Stimulated activated CD8-positive, alpha-beta memory T cell treated with anti-CD3 and anti-CD28 coated beads, Interleukin-7, amount 100 ng/mL, for 1 hour (primary cell): ENCODE data around the gene PLD1.
"Not testable (repeated sequence)": the region's sequence is repeated elsewhere in the genome, so short reads cannot be mapped to it uniquely, and the experiment has no call there.

Experiments used
- DNase-seq, 2 donors: peaks; one replicate each; pipeline ENCODE4 v3.0.0-alpha.2; 2020; ENCODE audit warnings: low read depth in 2 of 2

PLD1 gene

DNA sequence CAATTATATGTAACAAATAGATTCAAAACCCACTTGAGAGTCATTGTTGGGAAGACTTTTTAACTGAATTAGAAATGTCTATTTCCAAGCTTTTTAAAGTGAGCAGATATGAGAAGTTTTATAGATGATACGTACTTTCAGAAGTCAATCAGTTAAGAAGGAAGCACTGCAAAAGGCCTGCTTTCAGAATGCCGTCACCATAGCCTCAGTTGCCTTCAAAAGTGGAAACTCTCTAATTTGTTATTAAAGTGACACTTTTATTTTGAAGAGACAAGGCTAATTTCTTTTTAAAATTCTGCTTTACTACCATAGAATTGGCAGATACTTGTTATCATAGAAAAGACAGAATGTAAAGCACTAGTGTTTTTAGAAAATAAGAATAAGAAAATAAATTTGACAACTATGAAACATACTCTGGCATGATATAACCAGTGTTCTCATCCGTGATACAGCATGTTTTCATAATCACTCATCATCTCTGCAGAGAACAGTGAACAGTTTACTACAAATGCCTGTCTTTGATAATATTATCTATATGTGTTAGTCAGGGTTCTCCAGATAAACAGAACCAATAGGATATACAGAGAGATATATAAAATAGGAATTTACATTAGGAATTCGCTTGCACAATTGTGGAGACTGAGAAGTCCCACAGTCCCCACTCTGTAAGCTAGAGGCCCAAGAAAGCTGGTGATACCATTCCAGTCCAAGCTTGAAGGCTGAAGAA, 7.0 kb upstream of the PLD1 start:
- no peak for DNase-seq

DNA sequence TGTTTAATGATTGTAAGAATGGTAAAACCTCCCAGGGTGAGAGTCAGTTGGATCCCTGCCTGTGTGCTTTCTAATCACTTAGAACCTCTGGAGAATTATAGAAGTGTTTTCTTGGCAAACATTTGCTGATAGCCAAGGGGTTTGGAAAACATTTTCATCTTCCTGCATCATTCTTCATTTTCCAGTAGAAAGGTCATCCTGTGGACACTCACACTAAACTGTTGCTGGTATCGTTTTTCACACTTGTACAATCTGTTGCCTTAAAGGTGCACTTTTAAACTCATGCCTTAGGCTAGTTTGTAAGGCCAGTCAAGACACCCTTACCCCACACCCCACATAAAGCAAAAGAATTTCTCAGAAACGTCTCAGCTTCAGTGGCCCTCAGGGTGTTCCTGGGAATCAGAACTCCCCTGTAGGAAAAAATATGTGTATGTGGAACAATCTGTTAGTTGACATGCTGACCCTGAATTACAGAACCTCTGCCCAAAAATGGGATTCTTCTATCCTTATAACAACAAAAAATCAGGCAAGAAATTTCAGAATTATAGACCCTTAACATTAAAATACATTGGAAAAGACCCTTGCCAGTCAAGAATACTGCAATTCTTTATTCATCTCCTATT, 5.8 kb upstream of the PLD1 start:
- DNase-seq, result no peak

DNA sequence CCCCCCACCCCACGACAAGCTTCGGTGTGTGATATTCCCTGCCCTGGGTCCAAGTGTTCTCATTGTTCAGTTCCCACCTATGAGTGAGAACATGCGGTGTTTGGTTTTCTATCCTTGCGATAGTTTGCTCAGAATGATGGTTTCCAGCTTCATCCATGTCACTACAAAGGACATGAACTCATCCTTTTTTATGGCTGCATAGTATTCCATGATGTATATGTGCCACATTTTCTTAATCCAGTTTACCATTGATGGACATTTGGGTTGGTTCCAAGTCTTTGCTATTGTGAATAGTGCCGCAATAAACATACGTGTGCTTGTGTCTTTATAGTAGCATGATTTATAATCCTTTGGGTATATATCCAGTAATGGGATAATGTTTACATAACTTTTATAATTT, 4.4 kb upstream of the PLD1 start:
- not testable (repeated sequence) for DNase-seq

DNA sequence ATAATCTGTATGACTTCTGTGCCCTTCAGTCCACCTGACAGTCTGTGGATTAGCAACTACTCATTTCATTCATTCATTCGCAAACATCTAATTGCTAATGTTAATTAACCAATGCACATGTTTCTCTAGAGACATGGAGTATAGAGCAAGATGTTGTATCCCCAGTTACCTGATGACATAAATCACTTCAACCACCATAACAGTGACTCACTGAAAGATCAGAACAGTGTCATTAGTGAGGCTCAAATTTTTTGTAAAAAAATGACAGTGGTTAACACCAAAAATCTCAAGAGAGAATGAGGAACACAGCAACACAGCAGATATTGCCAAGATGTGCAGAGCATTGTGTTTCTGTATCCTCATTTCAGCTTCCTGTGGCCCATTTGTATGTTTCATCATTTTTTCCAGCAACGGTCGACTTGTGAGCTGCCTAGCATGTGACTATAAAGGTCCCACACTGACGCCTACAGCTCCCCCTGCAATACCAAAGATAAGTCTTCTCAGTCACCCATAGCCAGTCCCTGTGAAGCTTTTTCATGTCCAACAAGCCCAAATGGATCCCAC, 3.7 kb upstream of the PLD1 start:
- no peak for DNase-seq

DNA sequence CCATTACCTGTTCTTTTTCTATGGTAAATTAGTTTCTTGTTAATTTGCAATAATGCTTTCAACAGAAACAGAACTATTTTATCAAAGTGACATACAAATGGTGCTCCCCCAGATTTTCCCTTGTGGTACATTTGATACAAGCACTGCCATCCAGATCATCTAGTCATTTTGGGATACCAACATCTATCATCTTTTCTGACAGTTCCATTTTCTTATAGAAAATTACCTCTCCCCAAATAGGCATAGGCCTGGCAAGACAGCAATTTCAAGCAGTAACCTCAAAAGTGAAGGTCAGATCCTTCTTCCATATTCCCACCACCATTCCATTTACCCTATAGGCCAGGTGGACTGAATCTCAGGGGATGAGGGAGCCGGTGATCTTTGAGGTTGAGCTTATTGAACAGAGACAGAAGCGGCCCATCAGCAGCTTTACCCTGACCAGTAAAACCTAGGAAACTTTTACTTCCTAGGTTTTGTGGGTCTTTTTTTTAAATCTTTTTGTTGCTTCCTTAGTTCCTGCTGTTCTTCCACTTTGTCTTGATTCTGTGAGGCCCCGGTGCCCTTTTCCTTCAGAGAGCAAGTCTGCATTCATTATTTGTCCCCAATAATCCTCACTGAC, 3.1 kb upstream of the PLD1 start:
- no peak for DNase-seq

DNA sequence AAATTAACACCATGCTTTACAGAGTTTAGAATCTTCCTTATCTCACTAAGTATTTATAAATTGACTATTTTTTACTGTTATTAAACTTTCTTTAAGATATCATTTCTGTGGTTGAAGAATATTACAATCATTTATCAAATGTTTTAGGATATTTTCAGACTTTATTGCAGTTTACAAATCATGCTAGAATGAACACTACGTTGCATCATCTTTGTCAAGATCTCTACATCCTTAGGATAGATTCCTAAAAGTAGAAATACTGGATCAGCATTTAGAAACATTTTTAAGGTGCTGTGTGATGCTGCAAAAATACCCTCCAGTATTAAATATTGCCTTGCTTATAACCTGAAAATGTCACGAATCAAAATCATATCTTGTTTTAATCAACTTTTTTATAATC, 2.5 kb upstream of the PLD1 start:
- DNase-seq, result no peak

DNA sequence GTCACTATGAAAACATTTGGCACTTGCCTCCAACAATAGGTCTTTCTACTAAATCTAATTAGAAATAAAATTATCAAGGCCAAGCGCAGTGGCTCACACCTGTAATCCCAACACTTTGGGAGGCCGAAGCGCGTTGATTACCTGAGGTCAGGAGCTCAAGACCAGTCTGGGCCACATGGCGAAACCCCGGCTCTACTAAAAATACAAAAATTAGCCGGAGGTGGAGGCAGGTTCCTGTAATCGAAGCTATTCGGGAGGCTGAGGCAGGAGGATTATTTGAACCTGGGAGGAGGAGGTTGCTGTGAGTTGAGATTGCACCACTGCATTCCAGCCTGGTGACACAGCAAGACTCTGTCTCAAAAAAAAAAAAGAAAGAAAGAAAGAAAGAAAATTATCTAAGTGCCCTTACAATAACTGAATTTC, 1.6 kb upstream of the PLD1 start:
- DNase-seq, result no peak

DNA sequence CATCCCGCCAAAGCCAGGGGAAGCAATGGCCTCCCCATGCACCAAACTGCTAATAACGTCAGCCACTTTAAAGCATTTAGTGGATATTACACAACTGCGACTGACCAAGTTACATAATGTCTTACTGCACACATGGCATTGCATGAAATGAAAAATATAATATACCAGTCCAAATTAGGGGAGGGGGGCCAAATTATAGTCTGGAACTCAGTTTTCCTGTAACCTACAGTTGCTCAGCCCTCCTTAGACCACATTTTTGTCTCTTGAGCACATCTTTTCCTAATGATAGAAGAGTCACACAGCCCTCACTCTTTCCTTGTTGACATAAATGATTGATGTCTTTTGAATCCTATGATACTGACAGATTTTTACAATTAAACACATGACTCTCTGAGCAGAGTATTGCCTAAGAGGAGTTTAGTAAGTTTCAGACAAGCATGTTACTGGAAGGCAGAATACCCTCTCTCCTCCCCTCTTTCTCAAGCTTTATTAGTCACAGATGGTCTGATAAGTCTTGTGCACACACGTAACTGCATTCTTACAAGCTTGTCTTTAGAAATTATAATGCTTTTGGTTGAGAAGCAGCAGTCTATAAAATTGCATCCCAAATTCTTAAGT, 1.1 kb upstream of the PLD1 start:
- DNase-seq, result no peak

DNA sequence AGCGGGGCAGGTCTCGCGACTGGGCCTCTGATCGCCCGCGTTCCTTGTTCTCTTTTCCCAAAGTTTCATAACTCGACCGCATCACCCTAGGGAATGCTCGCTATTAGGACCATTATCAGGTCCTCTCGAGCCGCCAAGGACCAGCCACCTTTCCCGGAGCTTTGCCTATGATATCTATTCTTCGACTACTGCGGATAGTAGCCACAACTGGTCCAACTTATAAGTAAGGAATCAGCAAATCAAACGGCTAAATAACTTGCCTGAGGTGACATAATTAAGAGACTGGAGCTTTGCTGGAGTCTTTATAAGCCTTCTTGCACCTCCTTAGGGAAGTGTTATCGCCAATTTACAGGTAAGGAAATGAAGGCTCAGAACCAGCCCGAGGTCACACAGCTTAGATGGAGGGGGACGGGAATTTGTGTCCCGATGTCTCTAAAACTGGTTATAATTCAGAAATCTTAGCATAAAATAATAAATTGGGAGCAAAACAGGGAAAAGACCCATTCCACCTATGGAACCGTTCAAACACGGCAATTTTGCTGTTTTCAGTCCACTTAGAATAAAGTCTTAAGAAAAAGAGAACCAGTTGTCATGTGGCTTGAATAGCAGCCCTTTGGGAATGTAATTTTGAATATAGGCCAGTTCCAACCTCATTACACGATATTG, 479 bp upstream of the PLD1 start:
- no peak for DNase-seq

DNA sequence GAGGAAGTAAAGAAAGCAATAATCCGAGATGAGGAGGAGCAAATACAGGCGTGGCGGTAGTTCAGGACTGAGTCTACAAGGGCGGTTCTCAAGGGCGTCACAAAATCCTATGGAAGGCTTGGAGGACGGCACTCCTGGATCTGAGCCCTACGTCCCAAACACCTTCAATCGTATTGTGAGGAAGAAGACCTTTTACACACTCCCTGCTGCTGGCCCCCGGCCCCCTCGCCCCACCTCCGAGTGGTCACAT, 747 bp downstream of the PLD1 start:
- DNase-seq, result no peak

DNA sequence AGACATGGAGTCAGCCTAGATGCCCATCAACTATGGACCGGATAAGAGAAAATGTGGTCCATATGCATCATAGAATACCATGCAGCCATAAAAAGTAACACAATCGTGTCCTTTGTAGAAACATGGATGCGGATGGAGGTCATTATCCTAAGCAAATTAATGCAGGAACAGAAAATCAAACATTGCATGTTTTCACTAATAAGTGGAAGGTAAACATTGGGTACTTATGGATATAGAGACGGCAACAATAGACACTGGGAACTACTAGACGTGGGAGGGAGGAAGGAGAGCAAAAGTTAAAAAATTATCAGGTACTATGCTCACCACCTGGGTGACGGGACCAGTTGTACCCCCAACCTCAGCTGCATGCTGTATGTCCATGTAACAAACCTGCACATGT, 2.5 kb downstream of the PLD1 start:
- DNase-seq, result no peak

DNA sequence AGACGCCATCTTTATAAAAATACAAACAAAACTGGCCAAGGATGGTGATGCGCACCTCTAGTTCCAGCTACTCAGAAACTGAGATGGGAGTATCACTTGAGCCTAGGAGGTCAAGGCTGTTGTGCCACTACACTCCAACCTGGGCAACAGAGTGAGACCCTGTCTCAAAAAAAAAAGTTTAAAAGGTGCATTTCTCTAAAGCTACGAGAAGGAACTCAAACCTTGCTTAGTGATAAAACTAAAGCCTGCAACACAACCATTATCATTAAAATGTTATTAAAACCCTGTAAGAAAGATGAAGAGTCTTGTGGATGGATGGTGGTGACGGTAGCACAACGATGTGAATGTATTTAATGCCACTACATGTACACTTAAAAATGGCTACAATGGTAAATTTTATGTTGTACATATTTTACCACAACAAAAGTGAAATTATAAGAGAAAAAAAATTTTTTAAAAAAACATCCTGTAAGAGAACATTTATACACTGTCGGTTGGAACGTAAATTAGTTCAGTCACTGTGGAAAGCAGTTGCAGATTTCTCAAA, 3.1 kb downstream of the PLD1 start:
- no peak for DNase-seq

DNA sequence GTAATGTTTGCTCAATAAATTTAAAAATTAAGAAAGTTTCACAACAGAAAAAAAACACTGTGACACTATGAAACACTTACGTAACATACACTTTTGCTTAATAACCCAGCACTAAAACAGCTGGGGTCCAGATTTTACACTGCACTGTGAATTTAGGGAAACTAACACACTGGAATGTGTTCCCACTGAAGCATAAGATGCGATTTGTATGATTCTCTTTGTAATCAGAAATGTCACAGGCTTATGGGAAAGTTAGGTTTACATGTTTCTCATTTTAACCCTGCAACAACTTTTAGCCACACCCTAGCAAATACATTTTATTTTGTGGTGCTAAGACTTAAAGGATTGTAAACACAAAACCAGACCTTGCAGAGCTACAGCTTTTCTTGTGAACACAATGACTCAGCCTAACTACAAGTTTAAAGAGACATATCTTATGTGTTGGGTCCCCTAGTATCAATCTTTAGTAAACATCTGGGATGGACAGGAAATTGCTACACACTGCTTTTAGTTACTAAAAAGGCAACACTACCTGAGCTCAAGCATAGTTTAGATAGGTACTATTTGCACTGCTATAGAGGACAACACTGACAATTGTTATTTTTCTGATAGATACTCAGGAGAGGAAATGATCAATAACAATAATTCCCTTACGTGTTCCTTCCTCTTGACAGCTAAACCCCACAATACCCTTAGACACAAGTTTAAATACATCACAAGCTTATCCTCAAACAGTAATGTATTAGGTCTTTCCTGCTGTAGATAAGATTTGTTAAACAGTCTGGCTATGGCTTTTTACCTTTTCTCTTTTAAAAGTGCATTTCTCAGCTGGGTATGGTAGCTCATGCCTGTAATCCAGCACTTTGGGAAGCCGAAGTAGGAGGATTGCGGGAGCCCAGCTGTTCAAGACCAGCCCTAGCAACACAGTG, 3.8 kb downstream of the PLD1 start:
- no peak for DNase-seq

DNA sequence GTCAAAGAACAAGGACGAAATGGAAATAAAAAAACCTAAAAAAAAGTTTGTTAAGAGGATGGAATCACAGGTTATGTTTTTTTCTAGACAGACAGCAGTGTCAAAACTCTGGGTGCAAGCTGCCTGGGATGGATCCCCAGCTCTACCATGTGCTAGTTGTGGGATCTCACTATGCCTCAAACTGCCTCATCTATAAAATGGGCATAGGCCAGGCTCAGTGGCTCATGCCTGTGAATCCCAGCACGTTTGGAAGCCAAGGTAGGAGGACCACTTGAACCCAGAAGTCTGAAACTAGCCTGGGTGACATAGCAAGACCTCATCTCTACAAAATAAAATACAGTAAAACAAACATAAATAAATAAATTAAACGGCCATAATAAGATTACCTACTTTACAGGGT, 4.6 kb downstream of the PLD1 start:
- no peak for DNase-seq

DNA sequence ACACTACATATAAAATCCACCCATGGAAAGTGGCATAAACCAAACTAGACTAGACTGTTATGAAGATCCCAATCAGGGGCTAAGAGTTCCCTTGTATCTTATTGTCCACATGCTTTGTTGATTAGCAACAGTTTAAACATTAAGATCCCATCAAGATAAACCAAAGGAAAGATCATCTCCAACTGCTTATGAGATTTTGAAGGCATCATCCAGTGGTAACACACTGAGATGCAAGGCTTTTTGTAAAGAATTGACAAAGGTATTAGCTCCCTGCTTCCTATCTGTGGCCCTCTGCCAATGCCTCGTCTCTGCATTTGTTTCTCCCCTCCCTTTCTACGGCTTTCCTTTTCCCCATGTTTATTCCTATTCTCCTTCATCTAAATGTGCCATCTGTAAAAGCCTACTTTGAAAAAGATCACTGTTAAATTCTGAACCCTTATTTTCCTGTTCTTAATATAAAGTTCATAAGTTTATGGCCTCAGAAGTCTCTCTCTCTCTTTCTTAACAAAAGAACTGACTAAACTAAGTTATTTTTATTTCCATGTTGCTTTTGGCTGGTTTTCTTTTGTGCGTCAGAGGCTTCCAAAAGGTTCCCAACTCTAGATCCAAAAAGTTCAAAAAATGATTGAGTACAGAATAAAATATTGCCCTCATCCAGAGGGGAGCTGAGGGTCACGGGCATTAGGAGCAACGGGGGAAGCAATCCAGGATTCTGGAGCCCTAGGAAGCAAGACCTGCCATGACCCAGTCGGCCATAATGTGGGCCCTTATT, 5.5 kb downstream of the PLD1 start:
- no peak for DNase-seq

DNA sequence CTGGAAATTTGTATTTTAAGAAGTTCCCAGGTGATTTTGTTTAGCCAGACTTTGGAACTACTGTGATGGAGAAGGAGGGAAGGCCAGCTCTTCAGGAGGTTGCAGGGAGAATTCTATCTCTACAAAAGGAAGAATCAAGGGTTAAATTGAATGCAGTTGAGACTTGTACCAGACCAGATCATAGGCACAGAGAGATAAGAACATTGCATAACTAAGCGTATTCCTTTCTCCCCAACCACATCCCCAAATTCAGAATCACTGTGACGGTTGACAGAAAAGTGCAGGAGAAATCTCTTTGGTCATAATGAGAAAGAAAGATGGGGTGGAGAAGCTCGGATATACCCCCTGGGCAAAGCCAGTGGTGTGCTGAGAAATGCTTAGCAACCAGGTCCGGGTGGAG, 7.2 kb downstream of the PLD1 start:
- DNase-seq, result no peak

DNA sequence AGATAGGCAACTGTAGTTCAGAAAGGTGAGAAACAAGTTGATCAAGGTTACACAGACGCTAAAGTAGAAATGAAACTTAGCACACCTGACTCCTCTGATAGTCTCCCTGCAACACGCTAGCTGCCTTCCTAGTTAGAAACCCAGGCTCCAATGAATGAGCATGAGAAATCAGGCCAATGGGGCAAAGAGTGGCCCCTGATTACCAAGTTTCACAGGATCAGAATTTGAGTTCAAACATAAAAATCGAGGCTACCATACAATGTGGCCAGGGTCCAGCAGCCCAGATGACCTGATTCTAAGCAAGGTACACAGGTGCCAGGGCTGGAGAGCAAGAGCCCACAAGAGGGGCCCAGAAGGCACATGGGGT, 7.7 kb downstream of the PLD1 start:
- DNase-seq, result no peak

DNA sequence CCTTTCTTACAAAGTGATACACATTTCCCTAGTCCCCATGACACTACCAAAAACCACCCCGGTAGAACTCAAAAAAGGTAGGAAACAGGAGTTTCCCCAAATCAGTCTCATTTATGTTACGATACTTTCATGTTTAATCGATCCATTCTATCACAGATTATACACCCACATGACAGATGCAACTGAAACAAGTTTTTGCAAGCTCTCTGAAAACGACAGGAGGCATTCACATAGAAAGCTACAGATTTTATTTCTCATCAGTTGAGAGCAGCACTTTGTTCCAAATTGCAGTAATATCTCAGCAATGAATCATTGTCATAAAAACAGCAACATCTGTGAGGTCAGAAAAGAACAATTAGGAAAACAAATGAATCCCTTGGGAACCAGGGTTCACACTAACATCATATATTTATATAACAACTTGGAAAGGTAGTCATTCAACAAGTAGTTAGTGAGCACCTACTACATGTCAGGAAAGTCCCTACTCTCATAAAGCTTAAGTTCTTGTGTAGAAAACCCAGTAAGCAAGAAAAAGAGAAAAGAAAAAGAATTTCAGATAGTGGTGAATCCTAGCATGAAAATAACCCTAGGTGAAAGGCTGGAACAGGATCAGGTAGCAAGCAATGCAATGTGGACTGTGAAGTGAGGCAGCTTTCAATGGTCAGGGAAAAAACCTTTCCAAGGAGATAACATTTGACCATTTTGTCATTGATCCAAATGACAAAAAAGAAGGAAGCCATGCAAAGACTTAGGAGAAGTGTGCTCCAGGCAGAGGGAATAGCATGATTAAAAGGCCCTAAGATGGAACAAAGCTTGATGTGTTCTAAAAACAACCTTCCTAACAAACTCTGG, 8.3 kb downstream of the PLD1 start:
- no peak for DNase-seq

DNA sequence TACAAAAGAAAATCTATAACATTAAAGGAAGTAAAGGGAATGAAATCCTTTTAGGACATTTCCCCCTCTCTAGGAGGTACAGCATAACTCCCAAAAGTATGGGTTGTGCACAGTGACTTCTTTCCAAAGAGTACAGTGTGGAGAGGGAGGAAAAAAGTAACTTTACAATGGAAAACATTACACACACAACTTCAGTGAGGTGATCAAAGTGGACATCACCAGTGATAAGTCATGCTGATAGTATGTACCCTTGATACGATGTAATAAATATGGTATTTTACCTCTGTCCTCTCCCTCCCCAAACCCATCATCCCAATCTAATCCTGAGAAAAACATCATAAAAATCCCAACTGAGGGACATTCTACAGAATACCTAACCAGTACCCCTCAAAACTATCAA, 10.8 kb downstream of the PLD1 start:
- DNase-seq, result no peak
